HG02938 (cell line): Measurements from ENCODE around the gene TBC1D1.
"Not testable (repeated sequence)": the region's sequence is repeated elsewhere in the genome, so short reads cannot be mapped to it uniquely, and the experiment has no call there.

Source experiments
- ATAC-seq: cut with Tn5 transposase; IDR thresholded peaks from one replicate; pipeline ENCODE4 v1.9.1; 2021; ENCODE audit warnings: mild to moderate bottlenecking, moderate library complexity; ENCODE audit not compliant: unreplicated experiment

Gene TBC1D1

GRCh38 chr4:38009421-38009820 lies 118.5 kb downstream of the TBC1D1 start:
- no peak for ATAC-seq

- ATAC-seq: no peak
These were observed 119.1 kb downstream of the TBC1D1 start for GRCh38 chr4:38009949-38010348.

GRCh38 chr4:38011511-38012162 lies 120.8 kb downstream of the TBC1D1 start:
- no peak for ATAC-seq

- no peak for ATAC-seq
These were observed 122.8 kb downstream of the TBC1D1 start for GRCh38 chr4:38013461-38014366.

GRCh38 chr4:38014421-38014852 lies 123.6 kb downstream of the TBC1D1 start:
- no peak for ATAC-seq

- no peak for ATAC-seq
These were observed 125.1 kb downstream of the TBC1D1 start for GRCh38 chr4:38015886-38016515.

GRCh38 chr4:38016698-38017097 lies 125.8 kb downstream of the TBC1D1 start:
- ATAC-seq: no peak

- ATAC-seq: no peak
These were observed 126.7 kb downstream of the TBC1D1 start for GRCh38 chr4:38017609-38018008.

GRCh38 chr4:38020386-38020785 lies 129.5 kb downstream of the TBC1D1 start:
- ATAC-seq: no peak

- not testable (repeated sequence) for ATAC-seq
These were observed 130.1 kb downstream of the TBC1D1 start for GRCh38 chr4:38020961-38021360.

GRCh38 chr4:38021751-38022150 lies 130.9 kb downstream of the TBC1D1 start:
- no peak for ATAC-seq

GRCh38 chr4:38023347-38024205 lies 132.7 kb downstream of the TBC1D1 start:
- ATAC-seq: no peak

- no peak for ATAC-seq
These were observed 133.3 kb downstream of the TBC1D1 start for GRCh38 chr4:38024206-38024509.

GRCh38 chr4:38025665-38026064 lies 134.8 kb downstream of the TBC1D1 start:
- no peak for ATAC-seq

GRCh38 chr4:38026158-38026740 lies 135.4 kb downstream of the TBC1D1 start:
- ATAC-seq: no peak

- no peak for ATAC-seq
These were observed 139.1 kb downstream of the TBC1D1 start for GRCh38 chr4:38030023-38030422.

- ATAC-seq: no peak
These were observed 144.3 kb downstream of the TBC1D1 start for GRCh38 chr4:38034986-38035882.

- no peak for ATAC-seq
These were observed 145.7 kb downstream of the TBC1D1 start for GRCh38 chr4:38036548-38036947.

- ATAC-seq: no peak
These were observed 146.7 kb downstream of the TBC1D1 start for GRCh38 chr4:38037612-38038011.

GRCh38 chr4:38040619-38041018 lies 149.7 kb downstream of the TBC1D1 start:
- no peak for ATAC-seq
